Trophoblast cell (in vitro differentiated cells and primary cell): ENCODE data around the gene UBAC1.
A peak's percentile ranks its signal among the peaks of the same experiment; 100 is the strongest.
"Not testable (repeated sequence)": the region's sequence is repeated elsewhere in the genome, so short reads cannot be mapped to it uniquely, and the experiment has no call there.

Experiments
- DNase-seq, 2 donors: peaks; one replicate each; pipeline ENCODE4 v3.0.0-alpha.2; 2016
- H2AFZ ChIP-seq: 2 replicates; pipeline ENCODE4 v1.6.1; 2013; ENCODE audit warnings: low read length, moderate library complexity, mild to moderate bottlenecking; ENCODE audit not compliant: insufficient read depth, poor library complexity
- H2AK5ac ChIP-seq: 2 replicates; pipeline ENCODE4 v1.6.1; 2013; ENCODE audit warnings: mild to moderate bottlenecking, low read length
- H2BK120ac ChIP-seq: 2 replicates; pipeline ENCODE4 v1.6.1; 2013; ENCODE audit warnings: low read length, mild to moderate bottlenecking, moderate library complexity; ENCODE audit not compliant: insufficient read depth, poor library complexity
- H2BK12ac ChIP-seq: 2 replicates; pipeline ENCODE4 v1.6.1; 2013; ENCODE audit warnings: mild to moderate bottlenecking, low read length, moderate library complexity
- H2BK5ac ChIP-seq: 2 replicates; pipeline ENCODE4 v1.6.1; 2013; ENCODE audit warnings: low read length, low read depth, moderate library complexity, mild to moderate bottlenecking; ENCODE audit not compliant: poor library complexity
- H3K14ac ChIP-seq: 2 replicates; pipeline ENCODE4 v1.6.1; 2013; ENCODE audit warnings: mild to moderate bottlenecking, low read length
- H3K18ac ChIP-seq: 2 replicates; pipeline ENCODE4 v1.6.1; 2013; ENCODE audit warnings: mild to moderate bottlenecking, low read length
- H3K23ac ChIP-seq: 2 replicates; pipeline ENCODE4 v1.6.1; 2013; ENCODE audit warnings: low read length
- H3K27ac ChIP-seq: 2 replicates; pipeline ENCODE4 v1.5.1; 2013; ENCODE audit warnings: low read depth, mild to moderate bottlenecking, inconsistent platforms, low read length, moderate library complexity
- H3K27me3 ChIP-seq: 2 replicates; pipeline ENCODE4 v1.6.1; 2013; ENCODE audit warnings: inconsistent platforms, mild to moderate bottlenecking, low read length, moderate library complexity; ENCODE audit not compliant: insufficient read depth
- H3K36me3 ChIP-seq, 2 experiments: 1 replicate in 1 of 2; 2 replicates in 1 of 2; pipeline ENCODE4 v1.6.1; 2013; ENCODE audit warnings: low read length in 2 of 2, mild to moderate bottlenecking in 2 of 2, moderate library complexity in 1 of 2; ENCODE audit not compliant: insufficient read depth in 2 of 2, control insufficient read depth in 1 of 2
- H3K4ac ChIP-seq: 2 replicates; pipeline ENCODE4 v1.6.1; 2013; ENCODE audit warnings: low read depth, mild to moderate bottlenecking, low read length, moderate library complexity
- H3K4me1 ChIP-seq, 2 experiments: 1 replicate in 1 of 2; 2 replicates in 1 of 2; pipeline ENCODE4 v1.6.1; 2013; ENCODE audit warnings: low read length in 2 of 2, mild to moderate bottlenecking in 2 of 2, moderate library complexity in 1 of 2; ENCODE audit not compliant: insufficient read depth in 2 of 2, control insufficient read depth in 1 of 2
- H3K4me2 ChIP-seq: 2 replicates; pipeline ENCODE4 v1.6.1; 2013; ENCODE audit warnings: inconsistent platforms, mild to moderate bottlenecking, low read length, moderate library complexity
- H3K4me3 ChIP-seq: 2 replicates; pipeline ENCODE4 v1.5.1; 2013; ENCODE audit warnings: mild to moderate bottlenecking, low read depth, low read length, inconsistent platforms
- H3K79me1 ChIP-seq: one replicate; pipeline ENCODE4 v1.6.1; 2013; ENCODE audit warnings: low read length
- H3K79me2 ChIP-seq: 2 replicates; pipeline ENCODE4 v1.6.1; 2013; ENCODE audit warnings: low read length, mild to moderate bottlenecking; ENCODE audit not compliant: control insufficient read depth, insufficient read depth, poor library complexity
- H3K9ac ChIP-seq: 2 replicates; pipeline ENCODE4 v1.6.1; 2013; ENCODE audit warnings: mild to moderate bottlenecking, low read length
- H3K9me3 ChIP-seq: 2 replicates; pipeline ENCODE4 v1.6.1; 2013; ENCODE audit warnings: low read depth, mild to moderate bottlenecking, control low read depth, inconsistent platforms, low read length; ENCODE audit not compliant: insufficient read depth
- H4K12ac ChIP-seq: 2 replicates; pipeline ENCODE4 v1.6.1; 2013; ENCODE audit warnings: low read depth, mild to moderate bottlenecking, low read length, moderate library complexity
- H4K8ac ChIP-seq: 2 replicates; pipeline ENCODE4 v1.6.1; 2013; ENCODE audit warnings: low read depth, mild to moderate bottlenecking, low read length, moderate library complexity
- H4K91ac ChIP-seq: one replicate; pipeline ENCODE4 v1.6.1; 2013; ENCODE audit warnings: low read depth, mild to moderate bottlenecking, low read length, moderate library complexity
- WGBS: extraction: QIAGEN DNeasy Blood & Tissue Kit; methylation state at CpG from one replicate; pipeline ENCODE4 v1.1.7; 2013; ENCODE audit warnings: missing lambda C conversion rate; ENCODE audit not compliant: insufficient read length, insufficient coverage; ENCODE audit errors: extremely low coverage; 5-methylcytosine and 5-hydroxymethylcytosine counted together

The UBAC1 gene

DNA sequence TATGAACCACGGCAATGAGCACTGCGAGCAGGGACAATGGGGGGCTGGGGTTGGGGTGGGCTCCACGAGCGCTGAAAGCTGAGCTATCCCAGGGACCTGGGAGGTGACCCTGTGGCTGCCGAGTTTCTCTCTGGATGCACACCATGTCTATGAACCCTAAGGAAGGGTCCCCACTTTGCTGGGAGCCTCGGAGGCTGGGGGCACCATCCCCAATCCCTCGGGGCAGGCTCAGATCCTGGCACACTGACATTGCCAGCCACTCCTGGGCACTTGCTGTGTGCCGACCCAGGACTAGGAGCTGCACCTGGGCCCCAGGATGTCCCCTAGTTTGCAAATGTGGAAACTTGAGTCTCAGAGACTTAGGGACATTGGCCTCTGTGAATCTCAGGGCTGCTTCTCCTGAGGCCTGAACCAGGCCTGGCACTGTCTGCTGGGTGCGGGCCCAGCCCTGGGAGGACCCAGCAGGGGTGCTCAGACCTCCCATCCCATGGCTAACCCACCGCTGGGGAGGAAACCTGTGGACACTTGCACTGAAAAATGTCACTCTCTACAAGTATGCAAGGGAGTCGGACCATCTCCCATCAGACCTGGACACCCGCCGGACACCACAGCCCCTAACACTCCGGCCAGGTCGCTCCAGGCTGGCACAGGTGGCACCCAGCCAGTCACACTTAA, 40.8 kb downstream of the UBAC1 start:
- no peak overlapping the region for H4K91ac ChIP-seq
- no peak overlapping the region for H3K27ac ChIP-seq
- peaks cover 18% of the 10 kb centered on the region for H3K9me3 ChIP-seq
- DNase-seq = no peak
- H3K79me2 ChIP-seq = no peaks in the 10 kb centered on the region
- no peak overlapping the region for H3K9ac ChIP-seq
- H2BK12ac ChIP-seq = no peak overlapping the region
- no peaks in the 10 kb centered on the region for H3K27me3 ChIP-seq
- no peak overlapping the region for H3K4ac ChIP-seq
- H2BK120ac ChIP-seq = no peak overlapping the region
- H3K79me1 ChIP-seq = no peaks in the 10 kb centered on the region
- no peak overlapping the region for H3K23ac ChIP-seq
- H4K8ac ChIP-seq = no peak overlapping the region
- no peak overlapping the region for H2AK5ac ChIP-seq
- H3K36me3 ChIP-seq = peaks cover 9 to 11% of the 10 kb centered on the region in 2 experiments
- no peak overlapping the region for H3K4me2 ChIP-seq
- H3K14ac ChIP-seq = no peak overlapping the region
- no peak overlapping the region for H3K18ac ChIP-seq
- H3K4me1 ChIP-seq = no peaks in the 10 kb centered on the region
- no peak overlapping the region for H3K4me3 ChIP-seq
- no peak overlapping the region for H2BK5ac ChIP-seq
- no CpG with 5 or more reads among the region's 15 CpGs for WGBS
- H4K12ac ChIP-seq = no peak overlapping the region
- no peak overlapping the region for H2AFZ ChIP-seq

DNA sequence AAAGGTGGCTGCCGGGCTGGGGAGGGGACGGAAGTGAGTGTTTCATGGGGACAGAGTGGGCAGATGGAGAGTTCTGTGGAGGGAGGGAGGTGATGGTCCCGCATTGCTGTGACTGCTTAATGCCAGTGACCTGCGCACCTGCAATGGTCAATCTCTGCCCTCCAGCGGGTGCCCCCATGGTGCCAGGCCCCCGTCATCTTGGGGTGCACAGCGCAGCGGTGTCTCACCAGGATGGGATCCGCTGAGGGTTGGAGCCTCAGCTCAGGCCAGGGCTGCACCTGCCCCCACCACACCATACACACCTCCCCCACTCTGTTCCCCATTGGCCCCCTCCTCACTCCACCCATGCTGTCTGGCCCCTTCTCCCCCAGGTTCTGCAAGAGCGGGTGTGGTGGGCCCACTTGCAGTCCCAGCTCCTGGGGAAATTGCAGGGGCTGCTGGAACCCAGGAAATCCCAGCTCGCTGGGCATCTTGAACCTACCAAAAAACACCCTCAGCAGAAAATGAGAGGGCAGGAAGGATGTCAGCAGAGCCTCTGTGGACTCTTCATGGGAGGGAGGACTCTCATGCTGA, 41.8 kb downstream of the UBAC1 start:
- Histone ChIP-seq H4K12ac (no peak overlapping the region), H2BK5ac (no peak overlapping the region), H3K27me3 (no peaks in the 10 kb centered on the region), H3K4me2 (no peak overlapping the region), H2AK5ac (no peak overlapping the region), H3K14ac (no peak overlapping the region), H4K8ac (no peak overlapping the region), H3K9me3 (peaks cover 21% of the 10 kb centered on the region), H3K4ac (no peak overlapping the region), H3K27ac (no peak overlapping the region), H2BK12ac (no peak overlapping the region), H3K36me3 (peaks cover 17% of the 10 kb centered on the region in 2 experiments), H3K18ac (no peak overlapping the region), H3K9ac (no peak overlapping the region), H3K79me2 (no peaks in the 10 kb centered on the region), H2BK120ac (no peak overlapping the region), H3K79me1 (no peaks in the 10 kb centered on the region), H3K4me1 (no peaks in the 10 kb centered on the region), H3K4me3 (no peak overlapping the region), H2AFZ (no peak overlapping the region), H3K23ac (no peak overlapping the region), H4K91ac (no peak overlapping the region)
- DNase-seq = no peak
- WGBS = no CpG with 5 or more reads among the region's 11 CpGs

DNA sequence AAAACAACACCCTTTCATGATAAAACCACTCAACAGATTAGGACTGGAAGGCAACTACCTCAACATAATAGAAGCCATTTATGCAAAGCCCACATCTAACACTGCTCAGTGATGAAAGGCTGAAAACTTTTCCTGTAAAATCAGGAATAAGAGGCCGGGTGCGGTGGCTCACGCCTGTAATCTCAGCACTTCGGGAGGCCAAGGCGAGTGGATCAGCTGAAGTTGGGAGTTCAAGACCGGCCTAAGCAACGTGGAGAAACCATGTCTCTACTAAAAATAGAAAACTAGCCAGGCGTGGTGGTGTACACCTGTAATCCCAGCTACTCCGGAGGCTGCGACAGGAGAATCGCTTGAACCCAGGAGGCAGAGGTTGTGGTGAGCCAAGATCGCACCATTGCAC, 44.9 kb downstream of the UBAC1 start:
- not testable (repeated sequence) for H2BK12ac ChIP-seq

DNA sequence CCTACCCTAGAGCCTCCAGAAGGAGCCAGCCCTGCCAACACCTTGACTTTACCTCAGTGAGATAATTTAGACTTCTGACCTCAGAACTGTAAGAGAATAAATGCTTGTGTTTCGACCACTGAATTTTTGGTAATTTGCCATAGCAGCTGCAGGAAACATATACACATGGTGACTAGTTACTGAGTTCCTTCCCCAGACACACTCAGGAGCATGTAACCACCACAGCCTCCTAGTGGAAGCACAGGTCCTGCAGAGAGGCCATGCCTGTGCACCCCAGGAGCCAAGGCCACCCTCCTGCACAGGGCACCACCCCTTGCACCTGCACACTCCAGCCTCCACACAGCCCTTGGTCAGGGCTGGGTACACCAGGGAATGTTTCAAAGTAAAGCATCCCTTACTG, 46.3 kb downstream of the UBAC1 start:
- Histone ChIP-seq H3K27me3 (no peaks in the 10 kb centered on the region), H3K4me1 (no peaks in the 10 kb centered on the region), H4K8ac (no peak overlapping the region), H2BK5ac (no peak overlapping the region), H3K79me2 (no peaks in the 10 kb centered on the region), H2BK12ac (no peak overlapping the region), H3K14ac (no peak overlapping the region), H3K9me3 (peaks cover 25% of the 10 kb centered on the region), H3K4me3 (peak overlapping the region; percentile 58), H3K36me3 (peaks cover 34 to 35% of the 10 kb centered on the region in 2 experiments), H3K9ac (peak overlapping the region; percentile 15), H3K27ac (no peak overlapping the region), H2AFZ (no peak overlapping the region), H3K23ac (no peak overlapping the region), H2AK5ac (no peak overlapping the region), H3K79me1 (no peaks in the 10 kb centered on the region), H3K4ac (no peak overlapping the region), H3K4me2 (no peak overlapping the region), H4K91ac (no peak overlapping the region), H2BK120ac (no peak overlapping the region), H4K12ac (no peak overlapping the region), H3K18ac (no peak overlapping the region)
- WGBS = no CpG with 5 or more reads among the region's 1 CpG
- DNase-seq = no peak

More for the DNA sequence above, 44.9 kb downstream of the UBAC1 start:
- H3K9me3 ChIP-seq = peaks cover 29% of the 10 kb centered on the region
- H3K36me3 ChIP-seq = peaks cover 27 to 29% of the 10 kb centered on the region in 2 experiments
- H3K79me1 ChIP-seq, H3K18ac ChIP-seq, H4K8ac ChIP-seq, H3K79me2 ChIP-seq, H3K4me1 ChIP-seq, H3K4me2 ChIP-seq, H2AFZ ChIP-seq, H2BK120ac ChIP-seq, H3K23ac ChIP-seq, H4K12ac ChIP-seq, H2BK5ac ChIP-seq, DNase-seq, H3K9ac ChIP-seq, H4K91ac ChIP-seq, H3K27ac ChIP-seq, H3K27me3 ChIP-seq, H3K4me3 ChIP-seq, H2AK5ac ChIP-seq, H3K14ac ChIP-seq, H3K4ac ChIP-seq: not testable (repeated sequence)
- WGBS = no CpG with 5 or more reads among the region's 12 CpGs
